Stimulated activated CD4-positive, alpha-beta T cell treated with anti-CD3 and anti-CD28 coated beads, TNF-alpha, amount 100 ng/mL, for 1 hour (primary cell): ENCODE measurements around the gene NFE2L1.
A peak's percentile ranks its signal among the peaks of the same experiment; 100 is the strongest.

Source experiments
- DNase-seq, 3 donors: peaks; one replicate each; pipeline ENCODE4 v3.0.0-alpha.2; 2020; ENCODE audit warnings: low read depth in 3 of 3, low spot score in 1 of 3

Gene NFE2L1

DNA sequence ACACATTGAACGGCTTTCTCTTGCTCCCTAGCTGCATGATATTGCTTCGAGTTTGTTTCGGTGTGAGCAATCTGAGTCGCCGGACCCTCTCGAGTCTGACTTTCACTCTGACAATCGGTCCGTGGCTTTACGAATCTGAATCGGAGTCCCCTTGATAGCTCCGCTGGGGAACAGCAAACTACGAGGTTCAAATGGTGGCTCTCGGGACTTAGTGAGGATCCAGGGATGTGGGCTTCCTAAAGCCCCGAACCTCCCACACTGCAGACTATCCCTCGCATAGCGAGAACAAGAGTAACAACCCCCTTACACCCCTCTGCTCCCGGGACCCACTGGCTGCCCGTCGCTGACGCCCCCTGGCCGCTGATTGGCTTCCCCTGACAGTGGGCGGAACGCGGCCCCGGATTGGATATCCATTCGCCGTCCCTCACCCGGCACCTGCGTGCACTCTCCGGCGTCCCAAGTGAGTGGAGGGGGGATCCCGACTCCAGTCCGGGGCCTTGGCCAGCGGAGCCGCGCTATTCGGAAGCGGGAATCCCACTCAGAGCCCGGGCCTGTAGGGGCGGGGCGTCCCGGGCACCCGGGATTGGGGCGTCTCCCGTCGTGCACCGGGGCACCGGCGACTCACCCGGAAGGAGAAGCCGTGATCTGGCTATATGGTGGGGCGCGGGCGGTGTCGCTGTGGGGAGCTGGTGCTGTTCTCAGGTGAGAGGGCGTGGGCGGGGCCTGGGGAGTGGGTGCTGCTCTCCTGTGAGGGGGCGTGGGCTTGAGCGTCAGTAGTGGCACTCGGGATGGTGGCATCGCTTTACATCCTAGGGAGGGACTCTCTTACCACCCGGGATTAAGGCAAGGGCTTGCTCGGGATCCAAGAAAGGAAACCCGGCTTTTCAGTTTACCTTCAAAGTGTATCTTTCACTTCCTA is 59.2 kb downstream of the NFE2L1 start, which contains the start of gene SNX11:
Gene SNX11 (plus strand): TSS at position 630 of the 919 bp plus-strand sequence. CDS start 4,278 bp downstream, outside the sequence.
- peak; percentile 84 to 85 (median 84) for DNase-seq

DNA sequence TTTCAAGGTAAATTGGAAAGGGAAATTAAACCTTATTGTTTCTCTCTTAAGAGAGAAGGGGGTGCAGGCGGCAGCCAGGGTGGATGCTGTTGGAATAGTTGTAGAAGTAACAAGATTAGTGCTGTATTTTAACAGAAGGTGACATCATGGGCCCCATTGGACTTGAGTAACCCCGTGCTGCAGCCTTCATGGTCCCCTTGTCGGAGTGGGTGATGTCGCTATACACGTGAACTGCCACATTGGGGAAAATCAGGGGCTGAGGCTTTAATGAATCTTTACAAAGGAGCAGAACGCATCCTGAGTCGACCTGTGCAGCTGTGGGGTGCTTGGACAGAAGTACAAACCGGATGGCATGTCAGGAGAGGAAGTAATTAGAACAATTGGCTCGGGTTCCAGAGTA is 62.6 kb downstream of the NFE2L1 start:
- no peak for DNase-seq
